Karpas-422 (cell line): ENCODE measurements around the gene STK32C. TPM values are rescaled to one million over a fixed set of nuclear protein-coding genes. Genes with fewer than 3 reads are reported as not detected.

ENCODE experiments used
- DNase-seq: peaks from one replicate; pipeline ENCODE4 v3.0.0-alpha.2; 2015
- H2AFZ ChIP-seq: fragments of 200-600 bp; sonication (generic); 2 replicates; pipeline ENCODE4 v1.6.1; 2014; ENCODE audit warnings: antibody characterized with exemption, low read length, mixed read lengths
- H3K27ac ChIP-seq: fragments of 200-600 bp; sonication (generic); 2 replicates; pipeline ENCODE4 v1.5.1; 2014; ENCODE audit warnings: mild to moderate bottlenecking, low read length, moderate library complexity
- H3K27me3 ChIP-seq: fragments of 200-600 bp; sonication (generic); 2 replicates; pipeline ENCODE4 v1.6.1; 2014; ENCODE audit warnings: low read length, mixed read lengths
- H3K36me3 ChIP-seq: fragments of 200-600 bp; sonication (generic); 2 replicates; pipeline ENCODE4 v1.6.1; 2014; ENCODE audit warnings: low read length, mixed read lengths; ENCODE audit not compliant: insufficient read depth
- H3K4me1 ChIP-seq: fragments of 200-600 bp; sonication (generic); 2 replicates; pipeline ENCODE4 v1.6.1; 2014; ENCODE audit warnings: mild to moderate bottlenecking, low read length, mixed read lengths
- H3K4me2 ChIP-seq: fragments of 200-600 bp; sonication (generic); 2 replicates; pipeline ENCODE4 v1.6.1; 2014; ENCODE audit warnings: low read length, low read depth, mild to moderate bottlenecking; ENCODE audit not compliant: poor library complexity, severe bottlenecking
- H3K4me3 ChIP-seq: fragments of 200-600 bp; sonication (generic); 2 replicates; pipeline ENCODE4 v1.5.1; 2014; ENCODE audit warnings: mild to moderate bottlenecking, antibody characterized with exemption, low read length, mixed read lengths
- H3K79me2 ChIP-seq: fragments of 200-600 bp; sonication (generic); 2 replicates; pipeline ENCODE4 v1.6.1; 2014; ENCODE audit warnings: mild to moderate bottlenecking, low read length, mixed read lengths
- H3K9ac ChIP-seq: fragments of 200-600 bp; sonication (generic); 2 replicates; pipeline ENCODE4 v1.6.0; 2014; ENCODE audit warnings: low read length
- H3K9me2 ChIP-seq: fragments of 200-600 bp; sonication (generic), shearing (Covaris generic); replicated peaks from 2 replicates; pipeline ENCODE4 v1.6.0; 2014; ENCODE audit warnings: mild to moderate bottlenecking, low read length, moderate library complexity; ENCODE audit not compliant: insufficient read depth
- H3K9me3 ChIP-seq: fragments of 300-700, 200-600 bp; sonication (generic); 2 replicates; pipeline ENCODE4 v1.6.1; 2014; ENCODE audit warnings: low read length, mixed read lengths
- H4K20me1 ChIP-seq: fragments of 200-600 bp; sonication (generic); 2 replicates; pipeline ENCODE4 v1.6.1; 2014; ENCODE audit warnings: mild to moderate bottlenecking, antibody characterized with exemption, low read length, low read depth; ENCODE audit not compliant: insufficient read depth
- total RNA-seq: library from RNA; depleted of rRNA; stranded (reverse); fragments of >200 nt; shearing (Covaris generic); gene quantifications from 2 replicates; pipeline ENCODE4 v1.2.3, GENCODE V29; 2014; ENCODE audit warnings: low replicate concordance

Gene STK32C
- total RNA-seq, 1 experiment from 2014 or later: 8.4 TPM

DNA sequence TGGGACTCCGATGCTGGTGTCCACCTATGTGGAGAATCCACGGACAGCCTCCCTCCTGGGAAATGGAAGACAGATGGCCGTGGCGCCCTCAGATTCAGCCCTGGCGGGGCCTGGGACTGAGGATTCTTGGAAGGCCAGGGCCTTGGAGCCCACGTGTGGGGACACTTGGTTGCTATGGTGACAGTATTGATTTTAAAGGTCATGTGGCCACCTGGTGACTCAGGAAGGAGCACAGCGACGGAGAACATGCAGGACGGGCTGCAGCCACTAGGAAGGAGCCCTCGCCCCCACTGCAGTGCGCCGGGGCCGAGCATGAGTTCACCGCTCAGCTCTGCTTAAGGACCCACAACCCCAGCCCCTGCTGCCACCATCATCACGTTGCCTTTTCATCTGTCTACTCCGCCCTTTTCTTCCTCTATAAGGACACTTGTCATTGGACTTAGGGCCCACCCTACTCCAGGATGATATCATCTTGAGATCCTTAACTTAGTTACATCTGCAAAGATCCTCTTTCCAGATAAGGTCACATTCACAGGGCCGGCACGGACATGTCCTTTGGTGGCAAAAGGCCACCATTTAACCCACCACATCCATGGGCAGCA is 3.7 kb upstream of the STK32C start:
- Histone ChIP-seq H3K9ac (no peak overlapping the region), H3K4me3 (no peak overlapping the region), H2AFZ (no peak overlapping the region), H4K20me1 (no peaks in the 10 kb centered on the region), H3K4me1 (no peaks in the 10 kb centered on the region), H3K36me3 (no peaks in the 10 kb centered on the region), H3K4me2 (no peak overlapping the region), H3K9me2 (no peaks in the 10 kb centered on the region), H3K9me3 (no peaks in the 10 kb centered on the region), H3K79me2 (no peaks in the 10 kb centered on the region), H3K27ac (no peak overlapping the region), H3K27me3 (no peaks in the 10 kb centered on the region)
- no peak for DNase-seq

GRCh38 chr10:132310701-132311337 is 3.1 kb upstream of the STK32C start:
- Histone ChIP-seq H3K4me3 (no peak overlapping the region), H3K9ac (no peak overlapping the region), H4K20me1 (no peaks in the 10 kb centered on the region), H3K79me2 (no peaks in the 10 kb centered on the region), H2AFZ (no peak overlapping the region), H3K4me1 (no peaks in the 10 kb centered on the region), H3K4me2 (no peak overlapping the region), H3K27me3 (no peaks in the 10 kb centered on the region), H3K9me2 (no peaks in the 10 kb centered on the region), H3K27ac (no peak overlapping the region), H3K9me3 (no peaks in the 10 kb centered on the region), H3K36me3 (no peaks in the 10 kb centered on the region)
- DNase-seq: no peak

DNA sequence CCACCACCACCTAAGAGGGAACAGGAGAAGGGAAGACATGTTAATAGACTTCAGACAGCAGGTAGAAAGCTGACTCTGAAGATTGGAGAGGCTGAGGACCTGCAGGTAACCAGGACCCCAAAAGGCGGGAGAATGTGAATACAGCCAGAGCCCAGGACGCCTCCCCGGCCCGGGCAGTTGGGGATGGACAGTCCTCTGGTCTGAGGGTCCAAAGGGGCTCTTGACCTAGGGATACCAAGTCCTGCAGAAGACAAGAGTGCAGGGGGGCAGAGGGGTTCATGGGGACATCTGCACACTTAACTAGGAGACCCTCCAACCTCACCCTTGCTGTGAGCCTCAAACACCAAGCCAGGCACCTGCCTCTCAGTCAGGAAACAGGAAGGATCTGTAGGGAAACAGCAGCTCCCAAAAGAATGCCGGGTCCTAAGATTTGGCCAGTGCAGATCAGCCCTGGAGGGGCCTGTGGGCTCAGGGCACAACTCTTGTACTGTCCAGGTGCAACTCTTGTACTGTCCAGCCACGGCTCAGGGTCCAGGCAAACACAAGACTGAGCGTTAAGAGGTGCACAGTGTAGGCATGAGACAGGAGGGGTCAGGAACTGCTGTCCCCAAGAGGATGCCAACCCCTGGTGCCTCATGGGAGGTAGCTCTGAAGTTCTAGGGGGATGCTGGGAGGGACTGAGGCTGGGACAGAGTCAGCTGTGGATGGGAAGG is 2.3 kb upstream of the STK32C start:
- Histone ChIP-seq H4K20me1 (no peaks in the 10 kb centered on the region), H3K4me2 (no peak overlapping the region), H3K27ac (no peak overlapping the region), H3K36me3 (no peaks in the 10 kb centered on the region), H3K9me2 (no peaks in the 10 kb centered on the region), H2AFZ (no peak overlapping the region), H3K4me3 (no peak overlapping the region), H3K79me2 (no peaks in the 10 kb centered on the region), H3K9me3 (no peaks in the 10 kb centered on the region), H3K27me3 (no peaks in the 10 kb centered on the region), H3K9ac (no peak overlapping the region), H3K4me1 (no peaks in the 10 kb centered on the region)
- no peak for DNase-seq

- Histone ChIP-seq H3K9ac (no peak overlapping the region), H2AFZ (no peak overlapping the region), H3K4me1 (no peaks in the 10 kb centered on the region), H4K20me1 (no peaks in the 10 kb centered on the region), H3K9me3 (no peaks in the 10 kb centered on the region), H3K36me3 (no peaks in the 10 kb centered on the region), H3K79me2 (no peaks in the 10 kb centered on the region), H3K4me2 (no peak overlapping the region), H3K27me3 (no peaks in the 10 kb centered on the region), H3K4me3 (no peak overlapping the region), H3K27ac (no peak overlapping the region), H3K9me2 (no peaks in the 10 kb centered on the region)
- DNase-seq: no peak
Measured at GRCh38 chr10:132309471-132309865, 1.7 kb upstream of the STK32C start.

DNA sequence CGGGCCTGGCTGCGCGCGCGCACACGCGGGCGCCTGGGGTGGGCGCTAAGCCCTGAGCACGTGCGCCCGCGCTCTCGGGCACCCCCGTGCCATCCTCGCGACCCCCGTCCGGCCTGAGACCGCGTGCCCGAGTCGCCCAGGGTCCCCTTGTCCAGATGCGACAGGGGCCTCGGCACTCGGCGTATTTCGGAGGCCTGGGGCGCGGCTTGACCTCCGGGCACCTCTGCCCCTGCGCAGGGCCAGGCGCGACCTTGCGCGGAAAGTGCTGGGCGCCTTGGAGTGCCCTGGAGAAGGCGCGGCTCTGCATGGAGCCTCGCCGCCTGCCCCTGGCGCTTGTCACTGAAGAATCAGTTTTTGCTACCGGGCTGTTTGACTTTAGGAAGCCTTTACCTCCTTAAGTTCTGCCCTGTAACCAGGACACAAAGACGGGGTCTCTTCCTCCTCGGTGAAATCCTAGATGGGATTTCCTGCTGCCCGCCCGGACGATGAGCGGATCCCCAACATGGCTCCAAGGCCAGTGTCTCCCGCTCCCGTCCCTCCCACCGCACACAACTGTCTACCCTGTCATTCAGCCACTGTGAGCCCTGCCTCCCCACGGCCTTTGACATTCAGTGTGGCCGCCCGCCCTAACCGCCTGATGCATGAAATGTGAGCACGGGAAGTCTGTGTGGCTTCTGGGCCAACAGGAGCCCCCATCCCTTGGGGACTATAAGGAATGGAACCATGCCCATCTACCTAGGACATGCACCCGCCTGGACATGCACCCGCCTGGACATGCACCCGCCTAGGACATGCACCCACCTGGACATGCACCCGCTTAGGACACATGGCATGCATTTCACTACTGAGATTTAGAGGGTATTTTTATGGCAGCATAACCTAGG is 1.1 kb upstream of the STK32C start:
- H3K4me2 ChIP-seq: no peak overlapping the region
- no peaks in the 10 kb centered on the region for H3K36me3 ChIP-seq
- H3K9me2 ChIP-seq: no peaks in the 10 kb centered on the region
- H3K27ac ChIP-seq: no peak overlapping the region
- H3K9ac ChIP-seq: no peak overlapping the region
- H3K4me3 ChIP-seq: no peak overlapping the region
- no peaks in the 10 kb centered on the region for H3K9me3 ChIP-seq
- H2AFZ ChIP-seq: no peak overlapping the region
- no peaks in the 10 kb centered on the region for H3K79me2 ChIP-seq
- no peaks in the 10 kb centered on the region for H4K20me1 ChIP-seq
- no peaks in the 10 kb centered on the region for H3K4me1 ChIP-seq
- H3K27me3 ChIP-seq: no peaks in the 10 kb centered on the region
- no peak for DNase-seq

DNA sequence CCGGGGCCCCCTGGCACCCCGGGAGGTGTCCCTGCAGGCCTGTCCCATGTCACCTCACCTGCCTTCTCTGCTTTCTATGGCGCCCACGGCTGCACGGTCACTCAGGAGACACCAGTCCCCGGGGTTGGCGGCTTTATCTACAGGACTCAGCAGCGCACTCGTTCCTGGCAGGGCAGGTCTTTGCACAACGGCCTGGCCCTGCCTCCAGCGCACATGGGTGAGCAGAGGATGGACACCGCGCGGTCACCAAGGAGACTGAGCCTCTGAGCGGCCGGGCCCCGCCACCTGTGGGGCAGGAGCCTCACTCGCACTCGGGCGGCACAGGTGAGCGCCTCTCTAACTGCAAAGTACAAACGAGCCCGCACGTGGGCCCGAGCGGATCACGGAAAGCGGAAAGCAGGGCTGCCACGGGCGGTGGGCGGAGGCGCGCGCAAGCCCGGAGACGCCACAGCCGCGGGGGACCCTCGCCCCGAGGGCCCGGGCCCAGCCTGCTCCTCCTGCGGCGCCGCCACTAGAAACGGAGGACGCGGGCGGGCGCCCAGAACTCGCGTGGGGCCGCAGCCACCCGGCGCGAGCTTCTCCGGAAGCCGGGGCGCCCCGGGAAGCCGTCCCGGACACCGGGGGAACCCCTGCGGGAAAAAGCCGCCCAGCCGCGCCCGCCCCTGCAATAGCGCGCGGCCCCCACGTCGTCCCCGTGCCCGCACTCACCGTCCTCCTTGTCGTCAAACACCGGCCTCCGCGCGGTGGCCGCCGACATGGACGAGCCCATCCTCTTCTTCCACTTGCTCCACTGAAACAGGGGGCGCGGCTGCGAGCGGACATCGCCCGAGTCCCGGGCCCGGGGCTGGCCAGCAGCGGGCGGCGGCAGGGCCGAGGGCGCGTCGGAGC is 642 bp downstream of the STK32C start:
- Histone ChIP-seq H3K9me3 (no peaks in the 10 kb centered on the region), H2AFZ (no peak overlapping the region), H3K9ac (no peak overlapping the region), H3K27me3 (no peaks in the 10 kb centered on the region), H3K9me2 (no peaks in the 10 kb centered on the region), H4K20me1 (no peaks in the 10 kb centered on the region), H3K27ac (no peak overlapping the region), H3K4me2 (no peak overlapping the region), H3K4me3 (no peak overlapping the region), H3K79me2 (no peaks in the 10 kb centered on the region), H3K4me1 (no peaks in the 10 kb centered on the region), H3K36me3 (no peaks in the 10 kb centered on the region)
- no peak for DNase-seq

DNA sequence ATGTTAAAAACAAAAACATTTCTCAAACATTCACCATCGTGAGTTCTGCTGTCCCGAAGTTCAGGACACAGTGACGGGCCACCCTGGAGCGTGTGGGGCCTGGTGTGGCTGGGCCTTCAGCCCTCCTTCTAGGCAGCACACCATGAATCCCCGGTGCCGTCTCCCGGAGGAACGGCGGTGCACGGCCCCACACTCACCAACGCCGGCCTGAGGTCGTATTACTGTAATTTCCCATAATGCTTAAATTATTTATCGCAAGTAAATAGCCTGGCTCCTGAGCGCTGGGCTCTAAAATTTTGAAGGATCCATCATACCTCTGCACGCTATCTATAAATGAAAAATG is 1.4 kb downstream of the STK32C start:
- H2AFZ ChIP-seq: no peak overlapping the region
- no peaks in the 10 kb centered on the region for H3K27me3 ChIP-seq
- no peak overlapping the region for H3K9ac ChIP-seq
- no peak overlapping the region for H3K27ac ChIP-seq
- no peaks in the 10 kb centered on the region for H3K9me2 ChIP-seq
- H3K9me3 ChIP-seq: no peaks in the 10 kb centered on the region
- H3K4me2 ChIP-seq: no peak overlapping the region
- H4K20me1 ChIP-seq: no peaks in the 10 kb centered on the region
- no peaks in the 10 kb centered on the region for H3K4me1 ChIP-seq
- no peaks in the 10 kb centered on the region for H3K79me2 ChIP-seq
- no peaks in the 10 kb centered on the region for H3K36me3 ChIP-seq
- no peak overlapping the region for H3K4me3 ChIP-seq
- DNase-seq: no peak
